ENCODE measurements around the gene VAMP8.
"Not testable (repeated sequence)": the region's sequence is repeated elsewhere in the genome, so short reads cannot be mapped to it uniquely, and the experiment has no call there.

Gene VAMP8

GRCh38 chr2:85583667-85584353 is 6.4 kb downstream of the VAMP8 start:
- DNase-seq: no peak

- peak; percentile 53 for DNase-seq
These were observed 7.0 kb downstream of the VAMP8 start, which contains the start of gene VAMP5 for GRCh38 chr2:85584354-85584856. VAMP5 (plus strand) TSS chr2:85584431; CDS start chr2:85584491, 60 bp downstream.

- peak; percentile 86 for DNase-seq
These were observed 7.7 kb downstream of the VAMP8 start for GRCh38 chr2:85584857-85585780.

GRCh38 chr2:85585781-85586105 is 8.4 kb downstream of the VAMP8 start:
- DNase-seq: no peak

GRCh38 chr2:85588236-85588635 is 10.8 kb downstream of the VAMP8 start:
- no peak for DNase-seq

- DNase-seq: no peak
These were observed 11.3 kb downstream of the VAMP8 start for GRCh38 chr2:85588645-85589044.

GRCh38 chr2:85589181-85589580 is 11.8 kb downstream of the VAMP8 start:
- no peak for DNase-seq

GRCh38 chr2:85589982-85590791 is 12.8 kb downstream of the VAMP8 start:
- DNase-seq: no peak

- DNase-seq: no peak
These were observed 13.6 kb downstream of the VAMP8 start for GRCh38 chr2:85590950-85591349.

- no peak for DNase-seq
These were observed 14.2 kb downstream of the VAMP8 start for GRCh38 chr2:85591563-85591962.

GRCh38 chr2:85592299-85592698 is 14.9 kb downstream of the VAMP8 start:
- DNase-seq: not testable (repeated sequence)

GRCh38 chr2:85593023-85593422 is 15.6 kb downstream of the VAMP8 start:
- DNase-seq: peak; percentile 48

- no peak for DNase-seq
These were observed 17.4 kb downstream of the VAMP8 start for GRCh38 chr2:85594715-85595300.

- DNase-seq: peak; percentile 99
These were observed 18.1 kb downstream of the VAMP8 start, which contains the start of gene RNF181 for GRCh38 chr2:85595301-85596025. RNF181 (plus strand) TSS chr2:85595745; CDS start chr2:85595764, 19 bp downstream.

GRCh38 chr2:85596026-85596333 is 18.6 kb downstream of the VAMP8 start:
- DNase-seq: no peak

- DNase-seq: no peak
These were observed 19.2 kb downstream of the VAMP8 start for GRCh38 chr2:85596486-85597143.

- DNase-seq: no peak
These were observed 19.9 kb downstream of the VAMP8 start for GRCh38 chr2:85597241-85597640.

- no peak for DNase-seq
These were observed 21.4 kb downstream of the VAMP8 start for GRCh38 chr2:85598594-85599340.

- no peak for DNase-seq
These were observed 22.3 kb downstream of the VAMP8 start for GRCh38 chr2:85599468-85600234.

- no peak for DNase-seq
These were observed 22.8 kb downstream of the VAMP8 start for GRCh38 chr2:85600235-85600575.
